GM12878 (cell line): ENCODE results near the gene ZFAND2B.
"Not testable (repeated sequence)": the region's sequence is repeated elsewhere in the genome, so short reads cannot be mapped to it uniquely, and the experiment has no call there.

Experiments
- BCL11A ChIP-seq: IDR thresholded peaks from 2 replicates; pipeline ENCODE4 v1.6.1; 2011; ENCODE audit warnings: low read depth, low read length
- EP300 ChIP-seq, 2 experiments: fragments of 150-350 bp in 1 of 2; IDR thresholded peaks; 2 replicates each; pipeline ENCODE4 v1.6.1; 2011 to 2012; ENCODE audit warnings: low read depth in 2 of 2, low read length in 2 of 2, borderline replicate concordance in 1 of 2, improper control_type of control experiment in 1 of 2, inconsistent platforms in 1 of 2; ENCODE audit not compliant: control insufficient read depth in 1 of 2
- POLR2A ChIP-seq: IDR thresholded peaks from 2 replicates; pipeline ENCODE4 v1.6.1; 2011; ENCODE audit warnings: low read depth, mild to moderate bottlenecking, low read length
- POLR2AphosphoS2 ChIP-seq: IDR thresholded peaks from 2 replicates; pipeline ENCODE4 v1.6.1; 2011; ENCODE audit warnings: low read depth, mild to moderate bottlenecking, low read length, improper control_type of control experiment, moderate library complexity
- RB1 ChIP-seq: fragments of 450-650 bp; formaldehyde crosslinking; IDR thresholded peaks from 2 replicates; pipeline ENCODE4 v1.6.1; 2017; ENCODE audit warnings: mild to moderate bottlenecking, borderline replicate concordance
- TAF1 ChIP-seq: IDR thresholded peaks from 2 replicates; pipeline ENCODE4 v1.6.1; 2011; ENCODE audit warnings: mild to moderate bottlenecking, low read depth, low read length, borderline replicate concordance
- TF ChIP-seq, protein P1 (sequence below), 3 experiments: IDR thresholded peaks in 2 of 3; conservative IDR thresholded peaks in 1 of 3; 2 replicates each; pipeline ENCODE4 v1.5.1; 2011; ENCODE audit warnings: low read depth in 3 of 3, low read length in 3 of 3, mild to moderate bottlenecking in 3 of 3, control low read depth in 2 of 3, moderate library complexity in 2 of 3, inconsistent platforms in 1 of 3, mixed read lengths in 1 of 3; ENCODE audit not compliant: control insufficient read depth in 2 of 3, insufficient read depth in 1 of 3; ENCODE audit errors: extremely low read depth in 1 of 3
- TF ChIP-seq, protein P2 (sequence below): fragments of 450-650 bp; IDR thresholded peaks from 2 replicates; pipeline ENCODE4 v1.6.1; 2017; ENCODE audit warnings: antibody characterized with exemption, mild to moderate bottlenecking, moderate library complexity
- TF ChIP-seq, protein P3 (sequence below): fragments of 450-650 bp; IDR thresholded peaks from 2 replicates; pipeline ENCODE4 v1.6.1; 2016; ENCODE audit warnings: mild to moderate bottlenecking

DNA sequence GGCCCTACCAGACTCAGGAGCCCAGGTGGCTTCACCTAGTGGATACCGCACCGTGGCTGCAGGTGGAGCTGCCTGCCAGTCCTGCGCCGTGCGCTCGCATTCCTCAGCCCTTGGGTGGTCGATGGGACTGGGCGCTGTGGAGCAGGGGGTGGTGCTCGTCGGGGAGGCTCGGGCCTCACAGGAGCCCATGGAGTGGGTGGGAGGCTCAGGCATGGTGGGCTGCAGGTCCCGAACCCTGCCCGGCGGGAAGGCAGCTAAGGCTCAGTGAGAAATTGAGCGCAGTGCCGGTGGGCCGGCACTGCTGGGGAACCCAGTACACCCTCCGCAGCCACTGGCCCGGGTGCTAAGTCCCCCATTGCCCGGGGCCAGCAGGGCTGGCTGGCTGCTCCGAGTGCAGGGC, 5.3 kb upstream of the ZFAND2B start:
- TF ChIP-seq, protein P1, sequence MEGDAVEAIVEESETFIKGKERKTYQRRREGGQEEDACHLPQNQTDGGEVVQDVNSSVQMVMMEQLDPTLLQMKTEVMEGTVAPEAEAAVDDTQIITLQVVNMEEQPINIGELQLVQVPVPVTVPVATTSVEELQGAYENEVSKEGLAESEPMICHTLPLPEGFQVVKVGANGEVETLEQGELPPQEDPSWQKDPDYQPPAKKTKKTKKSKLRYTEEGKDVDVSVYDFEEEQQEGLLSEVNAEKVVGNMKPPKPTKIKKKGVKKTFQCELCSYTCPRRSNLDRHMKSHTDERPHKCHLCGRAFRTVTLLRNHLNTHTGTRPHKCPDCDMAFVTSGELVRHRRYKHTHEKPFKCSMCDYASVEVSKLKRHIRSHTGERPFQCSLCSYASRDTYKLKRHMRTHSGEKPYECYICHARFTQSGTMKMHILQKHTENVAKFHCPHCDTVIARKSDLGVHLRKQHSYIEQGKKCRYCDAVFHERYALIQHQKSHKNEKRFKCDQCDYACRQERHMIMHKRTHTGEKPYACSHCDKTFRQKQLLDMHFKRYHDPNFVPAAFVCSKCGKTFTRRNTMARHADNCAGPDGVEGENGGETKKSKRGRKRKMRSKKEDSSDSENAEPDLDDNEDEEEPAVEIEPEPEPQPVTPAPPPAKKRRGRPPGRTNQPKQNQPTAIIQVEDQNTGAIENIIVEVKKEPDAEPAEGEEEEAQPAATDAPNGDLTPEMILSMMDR (IDR thresholded peaks at IDR 0.05 in 2 of 3, conservative IDR thresholded peaks at IDR 0.05 in 1 of 3; ENCODE audit: control insufficient read depth in 2 of 3, extremely low read depth in 1 of 3, insufficient read depth in 1 of 3, low read depth in 3 of 3, low read length in 3 of 3): not testable (repeated sequence)
- not testable (repeated sequence) for TF ChIP-seq BCL11A; EP300 (IDR thresholded peaks at IDR 0.05; ENCODE audit: borderline replicate concordance in 1 of 2, control insufficient read depth in 1 of 2, low read depth in 2 of 2, low read length in 2 of 2); POLR2A; TAF1; RB1; POLR2AphosphoS2
- TF ChIP-seq, protein P2, sequence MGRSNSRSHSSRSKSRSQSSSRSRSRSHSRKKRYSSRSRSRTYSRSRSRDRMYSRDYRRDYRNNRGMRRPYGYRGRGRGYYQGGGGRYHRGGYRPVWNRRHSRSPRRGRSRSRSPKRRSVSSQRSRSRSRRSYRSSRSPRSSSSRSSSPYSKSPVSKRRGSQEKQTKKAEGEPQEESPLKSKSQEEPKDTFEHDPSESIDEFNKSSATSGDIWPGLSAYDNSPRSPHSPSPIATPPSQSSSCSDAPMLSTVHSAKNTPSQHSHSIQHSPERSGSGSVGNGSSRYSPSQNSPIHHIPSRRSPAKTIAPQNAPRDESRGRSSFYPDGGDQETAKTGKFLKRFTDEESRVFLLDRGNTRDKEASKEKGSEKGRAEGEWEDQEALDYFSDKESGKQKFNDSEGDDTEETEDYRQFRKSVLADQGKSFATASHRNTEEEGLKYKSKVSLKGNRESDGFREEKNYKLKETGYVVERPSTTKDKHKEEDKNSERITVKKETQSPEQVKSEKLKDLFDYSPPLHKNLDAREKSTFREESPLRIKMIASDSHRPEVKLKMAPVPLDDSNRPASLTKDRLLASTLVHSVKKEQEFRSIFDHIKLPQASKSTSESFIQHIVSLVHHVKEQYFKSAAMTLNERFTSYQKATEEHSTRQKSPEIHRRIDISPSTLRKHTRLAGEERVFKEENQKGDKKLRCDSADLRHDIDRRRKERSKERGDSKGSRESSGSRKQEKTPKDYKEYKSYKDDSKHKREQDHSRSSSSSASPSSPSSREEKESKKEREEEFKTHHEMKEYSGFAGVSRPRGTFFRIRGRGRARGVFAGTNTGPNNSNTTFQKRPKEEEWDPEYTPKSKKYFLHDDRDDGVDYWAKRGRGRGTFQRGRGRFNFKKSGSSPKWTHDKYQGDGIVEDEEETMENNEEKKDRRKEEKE: not testable (repeated sequence)
- TF ChIP-seq, protein P3, sequence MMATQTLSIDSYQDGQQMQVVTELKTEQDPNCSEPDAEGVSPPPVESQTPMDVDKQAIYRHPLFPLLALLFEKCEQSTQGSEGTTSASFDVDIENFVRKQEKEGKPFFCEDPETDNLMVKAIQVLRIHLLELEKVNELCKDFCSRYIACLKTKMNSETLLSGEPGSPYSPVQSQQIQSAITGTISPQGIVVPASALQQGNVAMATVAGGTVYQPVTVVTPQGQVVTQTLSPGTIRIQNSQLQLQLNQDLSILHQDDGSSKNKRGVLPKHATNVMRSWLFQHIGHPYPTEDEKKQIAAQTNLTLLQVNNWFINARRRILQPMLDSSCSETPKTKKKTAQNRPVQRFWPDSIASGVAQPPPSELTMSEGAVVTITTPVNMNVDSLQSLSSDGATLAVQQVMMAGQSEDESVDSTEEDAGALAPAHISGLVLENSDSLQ: not testable (repeated sequence)
